Stimulated activated CD8-positive, alpha-beta memory T cell treated with anti-CD3 and anti-CD28 coated beads, Interleukin-4, amount 100 ng/mL, for 4 hours (primary cell): ENCODE measurements around the gene C4A.
"Not testable (repeated sequence)": the region's sequence is repeated elsewhere in the genome, so short reads cannot be mapped to it uniquely, and the experiment has no call there.

Experiments used
- DNase-seq, 2 donors: peaks; one replicate each; pipeline ENCODE4 v3.0.0-alpha.2; 2020; ENCODE audit warnings: low read depth in 2 of 2, low spot score in 1 of 2

The C4A gene

DNA sequence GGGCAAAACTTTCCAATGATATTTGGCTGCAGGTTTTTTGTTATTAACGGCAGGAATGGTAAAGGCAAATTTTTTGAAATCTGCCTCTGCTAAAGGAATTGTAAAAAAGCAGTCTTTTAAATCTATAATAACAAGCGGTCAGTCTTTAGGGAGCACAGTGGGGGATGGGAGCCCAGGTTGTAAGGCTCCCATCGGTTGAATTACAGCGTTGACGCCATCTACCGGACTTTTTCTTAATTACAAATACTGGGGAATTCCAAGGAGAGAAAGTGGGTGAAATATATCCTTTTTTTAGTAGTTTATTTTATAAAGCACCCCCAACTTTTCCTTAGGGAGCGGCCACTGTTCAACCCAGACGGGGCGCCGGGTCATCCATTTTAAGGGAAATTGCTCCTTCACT lies 40.2 kb downstream of the C4A start:
- DNase-seq, result not testable (repeated sequence)

- DNase-seq, result not testable (repeated sequence)
These were observed 46.8 kb downstream of the C4A start for GRCh38 chr6:32028631-32029030.

- not testable (repeated sequence) for DNase-seq
These were observed 47.7 kb downstream of the C4A start for GRCh38 chr6:32029553-32029952.

GRCh38 chr6:32035283-32036013 lies 53.6 kb downstream of the C4A start:
- DNase-seq, result not testable (repeated sequence)

DNA sequence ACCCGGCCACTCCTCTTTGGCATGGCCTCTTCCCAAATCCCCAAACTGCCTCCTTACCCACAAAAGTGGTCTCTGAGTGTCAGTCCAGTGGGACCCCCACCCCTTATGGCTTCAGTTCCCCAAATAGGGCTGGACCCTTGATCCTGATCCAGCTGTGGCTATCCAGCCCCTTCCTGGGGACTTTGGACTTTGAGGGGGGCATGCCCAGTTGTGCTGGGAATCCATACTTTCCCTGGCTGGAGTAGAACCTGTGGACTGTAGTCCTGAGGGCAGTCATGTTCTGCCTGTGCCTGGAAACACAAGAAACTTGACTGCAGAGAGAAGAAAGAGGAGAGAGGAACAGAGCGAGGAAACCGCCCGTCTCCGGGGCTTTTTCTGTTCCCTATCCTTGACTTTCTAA lies 55.3 kb downstream of the C4A start:
- not testable (repeated sequence) for DNase-seq

- DNase-seq, result not testable (repeated sequence)
These were observed 56.0 kb downstream of the C4A start, which contains the start of gene CYP21A2 for GRCh38 chr6:32037598-32038524. TSS of gene CYP21A2 (plus strand) at chr6:32038415. CDS start at chr6:32038423, 8 bp downstream.

DNA sequence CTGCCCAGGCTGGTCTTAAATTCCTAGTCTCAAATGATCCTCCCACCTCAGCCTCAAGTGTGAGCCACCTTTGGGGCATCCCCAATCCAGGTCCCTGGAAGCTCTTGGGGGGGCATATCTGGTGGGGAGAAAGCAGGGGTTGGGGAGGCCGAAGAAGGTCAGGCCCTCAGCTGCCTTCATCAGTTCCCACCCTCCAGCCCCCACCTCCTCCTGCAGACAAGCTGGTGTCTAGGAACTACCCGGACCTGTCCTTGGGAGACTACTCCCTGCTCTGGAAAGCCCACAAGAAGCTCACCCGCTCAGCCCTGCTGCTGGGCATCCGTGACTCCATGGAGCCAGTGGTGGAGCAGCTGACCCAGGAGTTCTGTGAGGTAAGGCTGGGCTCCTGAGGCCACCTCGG lies 57.0 kb downstream of the C4A start:
- not testable (repeated sequence) for DNase-seq

GRCh38 chr6:32039321-32040274 lies 57.7 kb downstream of the C4A start:
- DNase-seq, result not testable (repeated sequence)

GRCh38 chr6:32040299-32041049 lies 58.6 kb downstream of the C4A start:
- DNase-seq, result not testable (repeated sequence)

DNA sequence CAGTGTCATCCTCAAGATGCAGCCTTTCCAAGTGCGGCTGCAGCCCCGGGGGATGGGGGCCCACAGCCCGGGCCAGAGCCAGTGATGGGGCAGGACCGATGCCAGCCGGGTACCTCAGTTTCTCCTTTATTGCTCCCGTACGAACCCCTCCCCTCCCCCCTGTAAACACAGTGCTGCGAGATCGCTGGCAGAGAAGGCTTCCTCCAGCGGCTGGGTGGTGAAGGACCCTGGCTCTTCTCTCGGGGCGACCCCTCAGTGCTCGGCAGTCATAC lies 59.1 kb downstream of the C4A start:
- not testable (repeated sequence) for DNase-seq

GRCh38 chr6:32041385-32041784 lies 59.5 kb downstream of the C4A start:
- DNase-seq, result not testable (repeated sequence)

- DNase-seq, result not testable (repeated sequence)
These were observed 60.4 kb downstream of the C4A start for GRCh38 chr6:32042276-32042675.

- not testable (repeated sequence) for DNase-seq
These were observed 61.9 kb downstream of the C4A start for GRCh38 chr6:32043589-32044380.

DNA sequence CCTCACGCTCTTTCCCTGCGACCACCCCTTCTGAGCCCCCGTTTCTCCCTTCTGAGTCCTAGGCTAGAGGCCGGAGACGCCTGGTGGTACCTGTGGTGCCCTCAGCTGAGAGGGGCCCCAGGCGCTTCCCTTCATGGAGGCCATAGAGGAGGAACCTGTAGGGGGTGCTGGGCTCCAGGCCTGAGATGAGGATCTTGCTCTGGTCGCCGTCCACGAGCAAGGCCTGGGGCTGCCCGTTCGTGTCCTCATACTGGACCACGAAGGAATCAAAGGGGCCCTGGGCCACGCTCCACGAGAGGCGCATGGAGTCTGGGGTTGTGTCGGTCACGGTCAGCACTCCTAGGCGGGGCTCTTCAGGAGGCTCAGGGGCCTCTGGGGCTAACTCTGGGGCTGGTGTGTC lies 63.1 kb downstream of the C4A start:
- DNase-seq, result not testable (repeated sequence)

- DNase-seq, result no peak
These were observed 64.1 kb downstream of the C4A start for GRCh38 chr6:32045811-32046449.

GRCh38 chr6:32046450-32047083 lies 64.7 kb downstream of the C4A start:
- DNase-seq, result no peak

GRCh38 chr6:32047084-32047478 lies 65.2 kb downstream of the C4A start:
- no peak for DNase-seq

DNA sequence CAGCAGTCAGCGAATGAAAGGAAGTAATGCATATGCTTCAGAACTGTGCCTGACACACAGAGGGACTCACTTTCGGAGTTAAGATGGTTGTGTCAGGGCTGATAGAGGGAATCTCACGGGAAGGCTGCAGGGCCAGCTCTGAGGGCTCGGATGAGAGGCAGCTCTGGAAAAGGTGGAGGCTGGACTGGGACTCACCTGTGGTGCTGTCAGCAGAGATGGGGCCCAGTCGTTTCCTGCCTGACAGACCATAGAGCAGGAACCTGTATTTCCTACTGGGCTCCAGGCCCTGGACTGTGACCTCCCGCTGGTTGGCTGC lies 65.6 kb downstream of the C4A start:
- no peak for DNase-seq
